ENCODE results near the gene KLHDC3.

KLHDC3 gene

GRCh38 chr6:43062818-43063217, 48.8 kb downstream of the KLHDC3 start:
- TF ChIP-seq CTCF (IDR thresholded peaks at IDR 0.05): no peak
- no peak overlapping the region for H3K27ac ChIP-seq
- no peak overlapping the region for H3K4me3 ChIP-seq
- no peak for DNase-seq (ENCODE audit: low spot score)

DNA sequence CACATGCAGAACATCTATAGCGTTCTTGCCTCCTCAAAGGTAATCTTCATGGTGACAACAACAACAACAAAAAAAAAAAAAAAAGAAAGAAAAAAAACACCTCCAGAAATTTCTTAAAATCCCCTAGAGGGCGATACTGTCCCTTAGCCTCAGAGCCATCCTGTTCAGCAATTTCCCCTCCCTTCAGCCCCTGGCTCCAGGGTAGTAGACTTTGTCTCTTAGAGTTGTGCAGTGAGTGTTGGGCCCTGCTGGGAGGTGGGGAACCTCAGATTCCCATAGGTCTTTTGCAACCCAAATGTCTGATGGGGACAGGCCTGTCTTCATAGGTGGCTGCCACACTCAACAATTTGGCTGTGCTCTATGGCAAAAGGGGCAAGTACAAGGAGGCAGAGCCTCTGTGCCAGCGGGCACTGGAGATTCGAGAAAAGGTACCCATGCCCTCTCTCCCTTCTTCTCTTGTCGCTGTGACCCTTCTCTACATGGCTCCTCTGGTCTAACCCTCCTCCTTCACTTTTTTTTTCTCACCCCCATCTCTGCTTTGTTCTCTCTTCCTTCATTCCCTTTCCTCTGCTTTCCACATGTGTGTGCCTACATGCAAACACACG, 56.1 kb downstream of the KLHDC3 start:
- Histone ChIP-seq H3K27ac (no peak overlapping the region), H3K4me3 (no peak overlapping the region)
- no peak for DNase-seq (ENCODE audit: low spot score)
- no peak for TF ChIP-seq CTCF (IDR thresholded peaks at IDR 0.05)
